HG03280 (cell line): Measurements from ENCODE around the gene INPP5D.

Experiments
- ATAC-seq: cut with Tn5 transposase; IDR thresholded peaks from one replicate; pipeline ENCODE4 v1.9.1; 2021; ENCODE audit warnings: mild to moderate bottlenecking, moderate library complexity; ENCODE audit not compliant: unreplicated experiment

The INPP5D gene

DNA sequence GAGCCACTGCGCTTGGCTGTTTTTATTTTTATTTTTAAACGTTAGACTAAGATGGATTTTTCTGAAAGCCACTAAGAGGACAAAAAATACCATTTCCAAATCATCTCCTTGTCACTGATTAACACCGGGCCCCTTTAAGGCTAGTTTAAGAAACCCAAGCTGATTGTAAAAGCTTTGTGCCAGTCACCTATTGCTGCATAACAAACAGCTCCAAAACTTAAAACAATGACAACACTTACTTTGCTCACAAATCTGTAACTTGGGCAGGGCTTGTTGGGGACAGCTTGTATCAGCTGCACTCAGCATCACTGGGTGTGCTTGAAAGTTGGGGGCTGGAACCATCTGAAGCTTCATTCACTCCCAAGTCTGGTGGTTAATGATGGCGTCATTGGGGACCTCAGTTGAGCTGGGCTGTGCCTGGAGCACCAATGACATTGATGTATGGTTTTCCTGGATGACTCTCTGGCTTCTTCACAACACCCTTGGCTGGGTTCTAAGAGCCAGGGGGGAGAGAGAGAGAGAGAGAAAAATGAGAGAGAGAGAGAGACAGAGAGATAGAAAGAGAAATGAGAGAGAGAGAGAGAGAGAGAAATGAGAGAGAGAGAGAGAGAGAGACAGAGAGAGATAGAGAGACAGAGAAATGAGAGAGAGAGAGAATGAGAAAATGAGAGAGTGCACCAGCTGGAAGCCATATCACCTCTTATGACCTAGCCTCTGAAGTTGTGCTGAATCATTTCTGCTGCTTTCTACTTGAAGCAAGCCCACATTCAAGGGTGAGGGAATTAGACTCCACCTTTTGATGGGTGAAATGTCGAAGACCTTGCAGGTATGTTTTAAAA is 165.3 kb downstream of the INPP5D start:
- ATAC-seq: no peak

DNA sequence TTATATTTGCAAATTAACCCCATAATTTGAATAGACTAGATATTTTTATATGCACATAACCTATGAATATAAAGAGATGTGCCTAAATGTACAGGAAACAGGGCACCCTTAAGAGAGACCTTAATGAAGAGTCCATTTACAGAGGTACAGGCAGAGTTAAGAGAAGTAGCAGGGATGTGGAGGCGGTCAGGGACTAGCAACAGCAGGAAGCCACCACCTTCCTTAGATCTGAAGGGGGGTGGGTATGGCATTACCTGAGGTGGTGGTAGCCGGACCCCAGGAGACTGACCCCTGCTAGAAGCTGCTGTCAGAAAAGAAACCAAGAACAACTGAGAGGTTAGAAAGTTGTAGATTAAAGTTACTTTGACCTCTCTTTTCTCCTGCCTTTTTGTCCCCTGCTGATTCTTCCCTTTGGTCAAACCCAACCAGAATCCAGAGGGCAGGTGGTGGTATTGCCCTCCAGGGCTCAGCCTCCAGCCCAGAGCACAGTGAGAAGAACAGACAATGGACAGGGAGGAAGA is 166.4 kb downstream of the INPP5D start:
- ATAC-seq: no peak

DNA sequence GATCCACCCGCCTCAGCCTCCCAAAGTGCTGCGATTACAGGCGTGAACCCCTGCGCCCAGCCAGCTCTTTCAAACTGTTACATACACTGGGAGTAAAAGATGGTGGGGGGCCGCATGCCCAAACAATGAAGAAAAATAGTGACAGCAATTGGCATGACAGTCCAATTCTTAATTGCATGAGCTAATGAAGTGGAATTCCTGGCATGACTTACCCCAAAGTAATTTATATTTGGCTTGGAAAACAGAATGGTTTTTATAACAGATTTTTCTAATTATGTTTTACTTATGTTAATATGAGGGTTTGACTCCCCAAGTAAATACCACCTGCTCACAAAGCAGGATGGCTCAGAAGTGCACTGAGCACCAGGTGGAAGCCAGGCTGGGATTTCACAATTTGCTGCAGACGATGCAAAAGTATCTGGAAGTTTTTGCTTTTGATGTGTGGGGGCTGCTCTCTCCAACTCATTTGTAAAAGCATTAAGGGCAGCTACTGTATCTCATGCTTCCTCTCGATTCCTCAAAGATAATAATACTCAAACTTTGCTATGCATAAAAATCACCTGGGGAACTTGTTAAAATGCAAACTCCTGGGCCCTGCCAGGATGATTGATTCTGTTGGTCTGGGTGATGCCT is 167.3 kb downstream of the INPP5D start:
- no peak for ATAC-seq

DNA sequence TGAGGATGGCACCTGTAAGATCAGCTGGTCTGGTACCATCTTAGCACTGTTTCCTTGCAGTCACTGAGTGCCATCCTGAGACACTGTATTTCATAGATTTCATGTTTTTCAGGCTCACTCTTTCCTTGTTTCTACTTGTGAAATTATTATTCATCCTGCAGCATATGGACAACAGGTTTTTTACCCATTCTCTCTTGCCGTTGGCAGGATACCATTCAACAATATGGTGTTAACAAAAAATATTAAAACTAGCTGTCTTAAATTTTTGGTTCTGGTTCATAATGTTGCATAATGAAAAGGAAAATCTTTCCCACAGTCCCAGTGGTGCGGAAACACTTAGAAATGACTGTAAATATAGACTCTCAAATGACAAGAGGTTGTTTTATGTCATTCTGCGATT is 168.2 kb downstream of the INPP5D start:
- no peak for ATAC-seq

DNA sequence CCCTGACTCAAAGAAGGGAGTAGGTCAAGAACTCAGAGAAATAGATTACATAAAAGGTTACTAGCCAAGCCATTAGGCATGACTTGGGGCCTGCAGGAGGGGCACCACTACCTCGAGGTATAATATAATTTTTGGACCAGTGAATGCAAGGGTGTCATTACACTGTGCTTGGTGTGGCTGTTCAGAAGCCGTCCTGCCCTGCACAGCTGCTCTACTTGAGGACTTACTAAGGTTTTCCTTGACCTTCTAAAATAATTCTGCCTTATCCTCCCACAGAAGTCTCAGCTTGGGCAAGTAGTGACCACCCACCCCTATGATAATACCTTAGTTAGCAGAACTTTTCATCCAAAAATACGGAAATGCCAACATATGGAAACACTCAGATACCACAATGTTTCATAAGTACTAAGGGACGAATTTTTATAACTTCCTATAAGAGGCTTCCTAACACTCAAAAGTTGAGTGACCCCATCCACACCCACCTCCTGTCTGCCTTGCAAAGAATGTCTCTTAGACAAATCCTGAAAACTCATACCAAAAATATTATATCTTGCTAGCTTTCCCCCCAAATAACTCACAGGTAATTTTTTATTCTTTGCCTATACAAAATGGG is 173.6 kb downstream of the INPP5D start:
- no peak for ATAC-seq

DNA sequence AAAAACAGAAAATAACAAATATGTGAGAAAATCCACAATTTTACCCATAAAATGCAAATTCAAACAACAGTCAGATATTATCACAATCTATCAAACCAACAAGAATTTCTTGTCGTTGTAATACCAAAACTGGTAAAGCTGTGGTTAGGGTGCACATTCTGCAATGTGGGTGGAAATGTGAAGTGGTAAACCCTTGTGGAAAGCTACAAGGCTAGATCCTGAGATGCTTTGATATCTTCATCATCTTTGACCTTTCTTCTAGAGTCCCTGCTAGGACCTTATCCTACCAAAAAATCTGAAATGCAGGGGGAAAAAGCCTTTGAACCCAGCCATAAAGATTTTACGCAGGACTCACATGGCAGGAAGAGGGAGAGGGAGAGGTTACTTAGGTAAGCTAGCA is 174.1 kb downstream of the INPP5D start:
- ATAC-seq: no peak

DNA sequence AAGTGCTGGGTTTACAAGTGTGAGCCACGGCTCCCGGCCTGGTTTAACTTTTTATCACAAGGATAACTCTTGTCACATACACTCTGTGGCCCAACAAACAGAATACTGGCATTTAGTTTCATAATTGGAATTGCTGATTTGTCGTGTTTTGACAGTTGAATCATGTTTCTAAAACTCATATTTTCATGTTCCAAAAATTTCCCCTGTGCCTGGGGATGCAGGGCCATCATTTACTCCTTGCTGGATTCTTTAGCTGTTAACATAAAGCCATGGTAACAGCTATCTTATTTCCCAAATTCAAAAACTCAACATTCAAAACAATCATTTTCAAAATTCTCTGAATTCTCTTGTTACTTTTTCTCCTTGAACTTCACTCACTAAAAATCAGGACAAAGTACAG is 174.9 kb downstream of the INPP5D start:
- no peak for ATAC-seq

DNA sequence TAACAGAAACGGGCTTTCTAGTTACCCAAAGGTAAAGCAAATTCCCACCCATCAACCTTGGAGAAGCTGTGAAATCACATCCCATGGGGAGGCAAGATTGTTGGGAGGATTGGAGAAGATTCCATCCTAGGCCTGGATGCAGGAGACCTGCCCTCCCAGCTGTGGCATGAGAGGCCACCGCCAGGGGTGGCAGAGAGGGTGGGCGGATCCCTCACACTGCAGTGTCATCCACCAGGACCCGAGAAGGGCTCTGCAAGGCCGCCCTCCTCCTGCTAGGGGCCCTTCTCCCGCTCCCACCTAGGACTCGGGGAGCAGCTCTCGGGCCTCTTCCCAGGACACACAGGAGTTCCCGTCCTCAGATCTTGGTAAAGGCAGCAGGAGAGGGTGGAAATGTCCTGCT is 175.8 kb downstream of the INPP5D start:
- no peak for ATAC-seq

DNA sequence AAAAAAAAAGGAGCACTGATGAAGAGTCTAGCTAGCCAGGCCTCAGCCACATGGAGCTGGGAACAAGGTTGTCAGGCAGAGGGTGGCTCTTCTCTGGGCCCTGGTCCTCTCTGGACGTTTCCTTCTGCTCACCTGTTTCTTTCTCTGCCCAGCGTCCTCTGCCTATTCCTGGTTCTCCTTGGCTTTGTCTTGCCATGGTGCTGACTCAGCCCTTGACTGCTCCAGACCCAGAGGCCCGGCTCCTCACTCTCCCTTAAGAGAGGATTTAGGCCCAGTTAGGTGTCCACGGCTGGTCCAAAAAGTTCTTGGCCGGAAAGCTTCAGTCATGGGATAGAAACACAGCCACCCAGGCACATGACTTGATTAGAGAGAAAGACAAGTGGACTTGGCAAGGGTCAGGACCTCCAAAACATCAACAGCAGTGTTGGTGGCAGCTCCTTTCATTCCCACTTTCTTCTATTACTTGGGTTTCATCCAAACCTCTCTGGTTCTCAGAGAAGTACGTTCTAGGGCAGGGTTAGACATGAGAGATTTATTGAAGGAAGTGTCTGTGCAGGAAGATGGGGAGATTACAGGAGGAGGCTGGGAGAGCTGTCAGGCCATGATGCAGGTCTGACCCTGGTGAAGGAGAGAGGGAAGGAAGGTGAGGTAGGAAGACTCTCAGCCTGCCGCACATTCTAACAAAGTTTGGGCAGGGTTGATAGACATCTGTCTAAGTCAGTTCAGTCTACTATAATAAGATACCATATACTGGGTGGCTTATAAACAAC is 176.9 kb downstream of the INPP5D start:
- ATAC-seq: no peak

DNA sequence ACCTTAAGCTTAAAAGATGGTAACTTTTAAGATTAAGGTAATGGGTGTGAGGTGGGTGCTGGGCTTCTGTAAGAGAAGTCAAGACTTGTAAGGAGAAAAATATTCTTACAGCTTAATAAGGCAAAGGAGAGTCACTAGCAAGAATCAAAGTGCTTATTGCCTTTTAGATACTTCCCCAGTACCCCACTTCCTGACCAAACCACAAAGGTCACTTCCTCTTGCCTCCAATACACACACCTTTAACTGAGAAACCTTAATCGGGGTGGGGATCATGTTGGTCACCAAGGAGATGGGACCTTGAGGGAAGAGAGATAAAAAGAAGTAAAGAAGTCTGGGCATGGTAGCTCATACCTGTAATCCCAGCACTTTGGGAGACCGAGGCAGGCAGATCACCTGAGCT is 180.8 kb downstream of the INPP5D start:
- no peak for ATAC-seq

DNA sequence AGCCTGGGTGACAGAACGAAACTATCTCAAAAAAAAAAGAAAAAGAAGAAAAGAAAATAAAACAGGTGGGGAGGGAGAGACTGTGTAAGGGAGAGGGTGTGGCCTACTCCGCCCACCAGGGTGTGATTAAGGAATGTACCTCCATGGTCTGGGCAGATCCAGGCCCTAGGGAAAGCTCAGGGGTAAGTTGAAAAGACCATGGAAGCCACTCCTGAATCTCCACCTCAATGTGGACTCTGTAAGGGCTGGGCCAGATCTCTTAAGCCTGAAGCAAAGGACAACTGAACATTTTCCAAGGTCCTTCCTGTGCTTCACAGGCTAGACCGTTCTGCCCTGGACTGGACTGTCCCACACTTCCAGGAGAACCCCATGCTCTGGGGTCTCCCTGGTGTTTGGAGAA is 181.7 kb downstream of the INPP5D start:
- ATAC-seq: no peak

DNA sequence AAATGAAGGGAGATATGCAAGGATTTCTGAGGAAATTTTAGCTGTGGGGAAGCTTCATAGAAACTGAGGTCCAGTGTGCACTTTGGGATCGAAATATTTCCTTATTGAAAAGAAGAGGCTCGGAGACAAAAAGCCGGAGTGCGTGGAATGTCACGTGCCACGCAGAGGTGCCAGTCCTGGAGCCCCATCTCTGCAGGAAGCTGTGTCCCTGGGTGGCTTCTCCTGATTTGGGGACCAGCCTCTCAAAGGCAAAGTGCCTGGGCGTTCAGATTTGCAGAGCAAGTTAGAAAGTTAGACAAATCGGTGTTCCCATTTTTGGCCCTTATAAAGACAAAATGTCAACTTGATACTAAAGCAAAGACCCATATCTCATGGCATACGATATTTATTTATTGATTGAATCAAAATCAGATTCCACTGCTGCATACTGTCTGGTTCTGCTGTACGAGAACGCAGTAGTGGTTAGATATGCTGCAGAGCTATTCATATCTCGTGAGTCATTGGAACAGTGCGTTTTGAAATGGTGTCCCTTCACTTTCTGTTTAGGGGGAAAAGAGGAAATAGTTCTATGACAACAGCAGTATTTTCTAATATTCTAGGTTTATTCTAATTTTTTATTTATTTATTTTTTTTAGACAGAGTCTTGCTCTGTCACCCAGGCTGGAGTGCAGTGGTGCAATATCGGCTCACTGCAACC is 182.2 kb downstream of the INPP5D start:
- ATAC-seq: no peak

DNA sequence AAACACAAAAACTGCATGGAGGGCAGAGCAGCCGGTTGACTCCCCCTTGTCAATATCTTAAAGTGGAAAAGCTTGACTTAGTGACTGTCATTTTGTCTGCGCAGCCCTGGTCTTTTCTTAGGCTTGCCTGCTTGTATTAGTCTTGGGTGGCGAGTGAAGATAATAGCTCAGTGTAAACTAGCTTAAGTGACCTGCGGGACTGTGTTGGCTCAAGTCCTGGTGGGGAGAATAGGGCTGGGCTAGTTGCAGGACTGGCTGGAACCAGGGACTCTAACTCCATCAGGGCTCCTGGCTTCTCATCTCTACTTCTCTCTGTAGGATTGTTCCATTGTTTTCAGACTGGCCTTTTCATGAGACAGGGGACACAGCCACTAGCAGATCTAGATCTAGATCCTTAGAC is 183.2 kb downstream of the INPP5D start:
- ATAC-seq: no peak

DNA sequence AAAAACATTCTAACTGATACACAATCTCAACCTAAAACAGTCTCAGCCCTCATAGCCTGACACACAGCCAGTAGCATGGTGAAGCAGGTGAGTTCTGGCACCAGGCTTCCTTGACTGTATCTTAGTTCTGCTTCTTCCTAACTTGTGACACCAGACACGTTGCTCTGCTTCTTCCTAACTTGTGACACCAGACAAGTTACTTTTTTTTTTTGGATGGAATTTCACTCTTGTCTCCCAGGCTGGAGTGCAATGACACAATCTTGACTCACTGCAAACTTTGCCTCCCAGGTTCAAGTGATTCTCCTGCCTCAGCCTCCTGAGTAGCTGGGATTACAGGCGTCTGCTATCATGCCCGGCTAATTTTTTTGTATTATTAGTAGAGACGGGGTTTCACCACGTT is 184.7 kb downstream of the INPP5D start:
- ATAC-seq: no peak

DNA sequence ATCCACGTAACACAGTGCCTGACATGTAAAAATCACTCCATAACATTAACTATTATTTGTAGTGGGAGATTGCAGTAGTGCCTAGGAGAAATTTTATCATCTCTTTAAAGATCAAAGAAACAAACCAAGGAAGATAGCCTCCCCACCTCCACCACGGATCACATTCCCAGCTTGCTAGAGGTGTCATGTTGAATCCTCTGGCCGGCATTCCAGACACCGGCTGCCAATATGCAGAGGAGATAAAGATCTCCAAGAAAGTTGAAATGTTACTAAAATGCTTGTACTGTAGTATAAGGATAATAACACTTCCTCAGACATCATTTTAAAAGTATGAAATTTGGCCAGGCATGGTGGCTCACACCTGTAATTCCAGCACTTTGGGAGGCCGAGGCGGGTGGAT is 185.3 kb downstream of the INPP5D start:
- no peak for ATAC-seq

DNA sequence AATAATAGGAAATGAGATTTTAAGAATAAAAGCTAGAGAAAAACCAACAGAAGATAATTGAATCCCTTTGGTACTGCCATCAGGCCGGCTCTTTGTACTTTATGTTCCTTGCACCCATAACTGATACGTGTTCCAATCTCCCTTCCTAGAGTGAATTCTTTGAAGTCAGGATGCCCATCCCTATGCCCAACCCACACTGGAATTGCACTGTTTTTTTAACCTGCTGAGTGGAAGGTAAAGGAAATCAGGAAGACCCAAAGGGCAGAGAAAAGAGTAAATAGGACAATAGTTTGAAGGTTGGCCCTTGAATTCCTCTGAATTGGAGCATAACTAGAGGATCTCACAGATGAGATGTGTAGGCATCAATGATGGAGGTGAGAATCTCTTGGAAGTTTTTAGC is 187.0 kb downstream of the INPP5D start:
- ATAC-seq: no peak

DNA sequence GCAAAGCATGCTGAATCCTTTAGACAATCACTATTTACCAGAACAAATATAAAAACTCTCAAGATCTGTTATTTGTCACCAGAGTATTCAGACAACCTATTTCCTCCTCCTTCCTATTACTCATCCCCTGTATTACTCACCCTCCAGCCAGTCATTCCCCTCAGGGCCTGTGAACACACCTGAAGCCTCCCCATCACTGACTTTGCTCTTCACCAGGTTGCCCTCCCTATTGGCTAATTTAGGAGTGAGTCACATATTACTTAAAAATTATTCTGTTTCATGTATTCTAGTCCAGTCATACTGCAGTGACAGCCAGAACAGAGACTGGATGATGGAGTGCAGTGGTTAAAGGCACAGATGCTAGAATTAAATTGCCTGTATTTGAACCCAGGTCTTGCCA is 187.6 kb downstream of the INPP5D start:
- no peak for ATAC-seq

DNA sequence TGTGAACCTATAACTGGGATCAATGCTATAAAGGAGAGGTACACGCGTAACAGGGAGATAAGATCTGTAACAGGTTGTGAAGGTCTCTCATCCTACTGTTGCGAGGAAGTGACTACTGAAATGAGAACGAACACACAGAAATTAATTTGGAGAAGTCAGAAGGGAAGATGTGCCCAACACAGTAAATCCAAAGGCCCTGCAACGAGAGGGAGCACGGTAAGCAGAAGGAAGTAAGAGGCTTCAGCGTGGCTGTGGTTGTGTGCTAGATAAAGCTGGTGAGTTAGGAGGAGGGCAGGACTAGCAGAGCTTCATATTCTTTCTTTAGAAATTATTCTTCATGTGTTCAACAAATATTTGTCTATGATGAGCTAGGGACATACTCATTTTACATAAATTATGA is 188.9 kb downstream of the INPP5D start:
- no peak for ATAC-seq

DNA sequence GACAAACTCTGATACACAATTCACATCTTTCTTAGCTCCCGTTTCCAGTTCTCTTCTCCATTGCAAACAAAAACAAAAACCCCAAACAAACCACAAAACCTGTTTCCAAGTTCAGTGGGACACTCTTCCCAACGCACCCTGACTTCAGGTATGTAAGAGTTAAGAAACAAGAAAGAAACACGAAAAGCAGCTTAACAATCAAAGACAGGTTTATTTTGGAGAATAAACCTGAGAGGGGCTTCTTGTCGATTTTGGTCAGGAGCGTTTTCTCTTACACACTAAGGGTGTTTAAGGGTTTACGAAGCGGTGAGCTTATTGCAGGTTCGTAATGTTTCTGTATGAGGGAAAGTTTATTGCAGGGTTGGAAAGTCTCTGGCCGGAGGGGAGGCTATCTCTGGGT is 190.4 kb downstream of the INPP5D start:
- no peak for ATAC-seq

DNA sequence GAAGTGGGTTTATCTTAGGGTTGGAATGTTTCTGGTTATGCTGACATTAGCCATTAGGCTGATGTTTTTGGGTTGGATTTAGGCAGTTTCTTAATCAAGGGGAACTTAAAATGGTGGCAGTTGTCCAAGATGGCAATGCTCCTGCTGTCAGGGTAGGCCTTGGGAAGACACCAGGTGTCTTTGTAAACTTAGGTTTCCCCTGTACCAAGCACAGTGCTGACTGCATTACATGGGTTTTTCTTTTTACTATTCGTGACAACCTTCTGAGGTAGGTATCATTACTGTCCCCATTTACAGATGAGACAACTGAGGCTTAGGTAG is 190.8 kb downstream of the INPP5D start:
- ATAC-seq: peak; percentile 7
